GM12874 (cell line): ENCODE data around the gene ERCC1.

ENCODE experiments used
- TF ChIP-seq, protein P1 (sequence below): IDR thresholded peaks from 2 replicates; pipeline ENCODE4 v1.5.1; 2011; ENCODE audit warnings: low read depth, mild to moderate bottlenecking, control low read depth, low read length, moderate library complexity; ENCODE audit not compliant: insufficient read depth

ERCC1 gene

DNA sequence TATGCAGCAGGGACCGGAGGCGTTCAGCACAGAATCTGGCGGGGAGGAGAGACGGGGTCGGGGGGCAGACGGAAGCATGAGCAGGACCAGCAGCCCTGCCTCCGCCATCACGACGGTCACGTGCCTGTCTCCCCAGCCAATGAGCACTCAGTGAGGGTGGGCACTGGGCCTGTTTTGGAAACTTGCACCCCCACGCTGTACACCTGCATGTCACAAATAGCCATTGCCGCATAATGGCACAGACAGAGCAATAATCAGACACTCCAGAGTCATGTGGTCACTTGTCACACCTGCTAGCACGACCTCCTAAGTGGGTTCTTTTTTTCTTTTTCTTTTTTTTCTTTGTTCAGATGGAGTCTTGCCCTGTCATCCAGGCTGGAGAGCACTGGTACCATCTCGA is 62.1 kb downstream of the ERCC1 start:
- TF ChIP-seq, protein P1, sequence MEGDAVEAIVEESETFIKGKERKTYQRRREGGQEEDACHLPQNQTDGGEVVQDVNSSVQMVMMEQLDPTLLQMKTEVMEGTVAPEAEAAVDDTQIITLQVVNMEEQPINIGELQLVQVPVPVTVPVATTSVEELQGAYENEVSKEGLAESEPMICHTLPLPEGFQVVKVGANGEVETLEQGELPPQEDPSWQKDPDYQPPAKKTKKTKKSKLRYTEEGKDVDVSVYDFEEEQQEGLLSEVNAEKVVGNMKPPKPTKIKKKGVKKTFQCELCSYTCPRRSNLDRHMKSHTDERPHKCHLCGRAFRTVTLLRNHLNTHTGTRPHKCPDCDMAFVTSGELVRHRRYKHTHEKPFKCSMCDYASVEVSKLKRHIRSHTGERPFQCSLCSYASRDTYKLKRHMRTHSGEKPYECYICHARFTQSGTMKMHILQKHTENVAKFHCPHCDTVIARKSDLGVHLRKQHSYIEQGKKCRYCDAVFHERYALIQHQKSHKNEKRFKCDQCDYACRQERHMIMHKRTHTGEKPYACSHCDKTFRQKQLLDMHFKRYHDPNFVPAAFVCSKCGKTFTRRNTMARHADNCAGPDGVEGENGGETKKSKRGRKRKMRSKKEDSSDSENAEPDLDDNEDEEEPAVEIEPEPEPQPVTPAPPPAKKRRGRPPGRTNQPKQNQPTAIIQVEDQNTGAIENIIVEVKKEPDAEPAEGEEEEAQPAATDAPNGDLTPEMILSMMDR: no peak

DNA sequence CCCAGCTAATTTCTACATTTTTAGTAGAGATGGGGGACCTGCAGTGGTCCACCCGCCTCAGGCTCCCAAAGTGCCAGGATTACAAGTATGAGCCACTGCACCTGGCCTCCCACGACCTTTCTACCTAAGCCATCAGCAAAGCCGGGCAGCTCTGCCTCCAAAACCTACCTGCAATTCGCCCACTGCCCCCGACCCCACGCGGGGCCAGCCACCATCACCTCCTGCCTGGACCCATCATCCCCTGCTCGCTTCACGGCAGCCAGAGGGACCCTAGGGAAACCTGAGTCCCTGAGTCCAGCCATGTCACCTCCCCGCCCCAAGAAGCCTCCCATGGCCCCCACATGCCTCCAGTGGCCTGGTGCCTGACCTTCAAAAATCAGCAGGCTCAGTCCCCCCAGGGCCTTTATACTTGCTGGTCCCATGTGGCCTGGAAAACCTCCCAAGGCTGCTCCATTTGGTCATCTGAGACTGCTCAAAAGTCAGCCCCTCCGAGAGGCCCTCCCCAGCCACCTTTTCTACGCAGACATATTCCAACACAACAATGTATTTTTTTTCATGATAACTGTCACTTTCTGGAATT is 65.4 kb downstream of the ERCC1 start:
- TF ChIP-seq, protein P1: no peak

DNA sequence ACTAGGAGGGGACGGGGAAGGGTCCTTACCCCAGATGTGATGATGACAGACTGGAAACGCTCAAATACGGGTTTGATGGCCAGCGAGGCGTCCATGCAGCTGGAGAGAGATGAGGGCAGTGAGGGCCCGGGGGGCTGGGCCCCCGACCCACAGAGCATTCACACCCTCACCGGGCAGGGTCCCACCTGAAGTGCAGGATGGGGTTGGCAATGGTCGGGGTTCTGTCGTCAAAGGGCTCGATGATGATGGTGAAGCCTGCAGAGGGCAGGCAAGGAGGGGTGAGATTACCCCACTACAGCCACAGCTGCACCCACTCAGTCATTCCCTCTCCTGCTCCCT is 66.3 kb downstream of the ERCC1 start:
- TF ChIP-seq, protein P1: no peak
